Fibroblast of villous mesenchyme (primary cell): ENCODE measurements around the gene SYT13. TPM values are rescaled to one million over a fixed set of nuclear protein-coding genes. Genes with fewer than 3 reads are reported as not detected.

Experiments
- DNase-seq: peaks from one replicate; pipeline ENCODE4 v3.0.0-alpha.2; 2010; ENCODE audit warnings: low read depth
- H3K4me3 ChIP-seq: 2 replicates; pipeline ENCODE4 v1.5.1; 2011; ENCODE audit warnings: low read depth, mild to moderate bottlenecking, low read length
- total RNA-seq: library from RNA; depleted of rRNA; stranded (reverse); fragments of >200 nt; gene quantifications from 2 replicates; pipeline ENCODE4 v1.2.3, GENCODE V29; 2012
- TF ChIP-seq, protein P1 (sequence below): IDR thresholded peaks from 2 replicates; pipeline ENCODE4 v1.5.1; 2012; ENCODE audit warnings: low read depth, mild to moderate bottlenecking, low read length; ENCODE audit not compliant: insufficient read depth

The SYT13 gene
- total RNA-seq, 1 donor = not detected

DNA sequence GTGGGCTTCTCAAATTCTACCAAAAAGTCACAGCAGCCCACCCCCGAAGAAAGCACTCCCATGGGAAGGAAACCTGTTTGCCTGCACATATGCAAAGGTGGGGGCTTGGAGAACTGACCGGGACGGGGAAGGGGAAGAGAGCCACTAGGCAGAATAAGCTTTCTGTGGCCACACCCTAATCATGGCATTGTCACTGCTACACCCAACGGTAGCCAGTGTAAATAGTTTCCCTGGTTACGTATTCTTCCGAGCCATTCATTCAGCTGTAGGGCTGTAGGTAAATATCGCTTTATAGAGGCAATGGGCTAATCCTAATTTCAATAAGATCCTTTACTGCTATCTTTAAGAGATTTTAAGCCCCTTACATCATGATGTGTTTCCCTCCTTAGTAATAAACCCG is 78.0 kb downstream of the SYT13 start:
- no peak overlapping the region for H3K4me3 ChIP-seq
- TF ChIP-seq, protein P1, sequence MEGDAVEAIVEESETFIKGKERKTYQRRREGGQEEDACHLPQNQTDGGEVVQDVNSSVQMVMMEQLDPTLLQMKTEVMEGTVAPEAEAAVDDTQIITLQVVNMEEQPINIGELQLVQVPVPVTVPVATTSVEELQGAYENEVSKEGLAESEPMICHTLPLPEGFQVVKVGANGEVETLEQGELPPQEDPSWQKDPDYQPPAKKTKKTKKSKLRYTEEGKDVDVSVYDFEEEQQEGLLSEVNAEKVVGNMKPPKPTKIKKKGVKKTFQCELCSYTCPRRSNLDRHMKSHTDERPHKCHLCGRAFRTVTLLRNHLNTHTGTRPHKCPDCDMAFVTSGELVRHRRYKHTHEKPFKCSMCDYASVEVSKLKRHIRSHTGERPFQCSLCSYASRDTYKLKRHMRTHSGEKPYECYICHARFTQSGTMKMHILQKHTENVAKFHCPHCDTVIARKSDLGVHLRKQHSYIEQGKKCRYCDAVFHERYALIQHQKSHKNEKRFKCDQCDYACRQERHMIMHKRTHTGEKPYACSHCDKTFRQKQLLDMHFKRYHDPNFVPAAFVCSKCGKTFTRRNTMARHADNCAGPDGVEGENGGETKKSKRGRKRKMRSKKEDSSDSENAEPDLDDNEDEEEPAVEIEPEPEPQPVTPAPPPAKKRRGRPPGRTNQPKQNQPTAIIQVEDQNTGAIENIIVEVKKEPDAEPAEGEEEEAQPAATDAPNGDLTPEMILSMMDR = no peak
- no peak for DNase-seq

DNA sequence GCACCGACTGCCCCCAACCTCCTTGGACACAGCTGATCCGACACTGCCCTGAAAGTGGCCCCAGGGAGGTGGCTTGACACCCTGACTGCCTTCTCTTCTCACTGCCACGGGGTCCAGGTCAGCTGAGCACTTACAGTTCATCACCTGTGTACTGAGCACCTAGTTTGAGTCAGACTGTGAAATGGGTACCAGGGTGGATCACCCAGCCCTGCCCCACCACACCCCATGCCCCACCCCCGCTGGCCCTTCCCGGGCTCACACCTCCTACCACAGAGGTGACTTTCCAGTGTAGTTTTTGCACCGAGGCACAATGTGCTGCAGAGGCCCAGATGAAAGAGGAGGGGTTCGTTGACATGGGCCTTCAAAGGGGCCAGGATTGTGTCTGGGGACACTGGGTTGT is 80.2 kb downstream of the SYT13 start:
- no peak for DNase-seq
- no peak overlapping the region for H3K4me3 ChIP-seq
- TF ChIP-seq, protein P1 = no peak

DNA sequence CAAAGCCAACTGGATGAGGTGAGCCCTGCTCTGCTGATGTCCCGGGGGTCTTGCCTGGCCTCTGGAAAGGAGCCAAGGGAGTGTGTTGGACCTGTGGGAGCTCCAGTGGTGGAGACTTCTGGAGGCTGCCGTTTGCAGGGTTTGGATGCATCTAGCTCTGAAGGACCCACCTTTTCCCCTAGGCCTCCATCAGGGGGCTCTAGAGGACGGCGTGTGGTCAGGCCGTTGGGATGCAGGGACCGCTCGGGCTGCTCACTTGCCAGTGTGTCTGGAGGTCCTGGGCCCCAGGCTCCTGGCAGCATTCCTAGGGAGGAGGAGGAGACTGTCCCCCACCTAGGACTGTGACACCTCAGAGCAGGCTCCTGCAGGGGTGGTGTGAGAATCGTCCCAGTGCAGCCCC is 81.4 kb downstream of the SYT13 start:
- TF ChIP-seq, protein P1 = no peak
- H3K4me3 ChIP-seq = no peak overlapping the region
- DNase-seq = no peak

DNA sequence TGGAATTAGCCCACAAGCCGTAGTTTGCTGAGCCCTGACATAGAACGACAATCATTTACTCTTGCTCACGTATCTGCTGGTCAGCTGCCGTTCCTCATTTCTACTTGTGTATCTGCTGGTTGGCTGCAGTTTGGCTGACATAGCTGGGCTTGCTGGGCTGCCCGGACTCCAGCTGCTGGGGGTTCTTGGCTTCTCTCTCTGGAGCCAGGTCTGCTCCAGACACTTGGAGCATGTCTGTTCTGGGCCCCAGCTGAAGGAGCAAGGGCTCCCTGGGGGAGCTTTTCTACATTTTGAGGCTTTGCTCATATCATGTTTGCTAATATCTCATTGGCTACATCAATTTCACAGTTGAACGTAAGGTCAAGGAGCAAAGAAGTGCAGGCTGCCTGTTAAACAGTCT is 92.4 kb downstream of the SYT13 start:
- DNase-seq = no peak
- H3K4me3 ChIP-seq = no peak overlapping the region
- TF ChIP-seq, protein P1 = no peak

Other genes starting within 250 kb of the SYT13 start
- 4.2 and 6.5 TPM in 2 replicates for gene PRDM11, start 139.7 kb downstream of the SYT13 start, total RNA-seq